NOMO-1 treated with dmso at 0.1 percent for 144 hours (cell line): ENCODE measurements around the gene SCN4A.

Experiments used
- DNase-seq: peaks from one replicate; lab custom pipeline; 2025; ENCODE audit not compliant: unreplicated experiment; lab: John Stamatoyannopoulos, UW

SCN4A gene

GRCh38 chr17:63960006-63960405, 12.7 kb downstream of the SCN4A start:
- DNase-seq: no peak

- no peak for DNase-seq
Measured at GRCh38 chr17:63956296-63956920, 16.3 kb downstream of the SCN4A start.

GRCh38 chr17:63955791-63956190, 16.9 kb downstream of the SCN4A start:
- no peak for DNase-seq

GRCh38 chr17:63955232-63955631, 17.5 kb downstream of the SCN4A start:
- no peak for DNase-seq

DNA sequence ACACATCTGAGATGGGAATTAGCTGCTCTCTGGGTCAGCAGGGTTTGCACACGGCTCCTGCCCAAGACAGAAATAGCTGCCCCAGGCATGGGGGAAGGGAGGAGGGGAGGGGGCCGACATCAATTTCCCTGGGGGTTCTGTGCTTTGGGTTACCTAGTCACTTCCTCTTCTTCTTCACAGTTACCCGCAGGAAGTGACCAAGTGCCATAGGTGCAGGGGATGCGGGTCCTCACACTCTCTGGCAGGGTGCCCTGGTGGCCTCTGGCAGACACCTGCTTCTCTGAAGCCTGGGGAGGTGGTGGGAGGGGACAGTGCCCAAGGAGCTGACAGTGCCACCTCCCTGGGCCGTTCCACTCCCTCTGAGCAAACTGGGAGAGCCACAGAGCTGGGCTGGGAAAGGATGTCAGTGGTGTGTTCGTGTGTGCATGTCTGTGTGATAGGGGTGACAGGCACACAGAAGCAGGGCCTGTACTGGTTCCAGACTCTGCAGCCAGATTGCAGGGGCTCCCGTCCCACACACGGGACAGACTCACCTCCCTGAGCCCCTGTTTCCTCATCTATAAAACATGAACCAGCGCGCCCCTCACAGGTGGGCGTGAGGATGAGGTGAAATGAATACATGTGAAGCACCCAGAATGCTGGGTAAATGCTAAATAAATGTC, 18.2 kb downstream of the SCN4A start:
- DNase-seq: no peak

DNA sequence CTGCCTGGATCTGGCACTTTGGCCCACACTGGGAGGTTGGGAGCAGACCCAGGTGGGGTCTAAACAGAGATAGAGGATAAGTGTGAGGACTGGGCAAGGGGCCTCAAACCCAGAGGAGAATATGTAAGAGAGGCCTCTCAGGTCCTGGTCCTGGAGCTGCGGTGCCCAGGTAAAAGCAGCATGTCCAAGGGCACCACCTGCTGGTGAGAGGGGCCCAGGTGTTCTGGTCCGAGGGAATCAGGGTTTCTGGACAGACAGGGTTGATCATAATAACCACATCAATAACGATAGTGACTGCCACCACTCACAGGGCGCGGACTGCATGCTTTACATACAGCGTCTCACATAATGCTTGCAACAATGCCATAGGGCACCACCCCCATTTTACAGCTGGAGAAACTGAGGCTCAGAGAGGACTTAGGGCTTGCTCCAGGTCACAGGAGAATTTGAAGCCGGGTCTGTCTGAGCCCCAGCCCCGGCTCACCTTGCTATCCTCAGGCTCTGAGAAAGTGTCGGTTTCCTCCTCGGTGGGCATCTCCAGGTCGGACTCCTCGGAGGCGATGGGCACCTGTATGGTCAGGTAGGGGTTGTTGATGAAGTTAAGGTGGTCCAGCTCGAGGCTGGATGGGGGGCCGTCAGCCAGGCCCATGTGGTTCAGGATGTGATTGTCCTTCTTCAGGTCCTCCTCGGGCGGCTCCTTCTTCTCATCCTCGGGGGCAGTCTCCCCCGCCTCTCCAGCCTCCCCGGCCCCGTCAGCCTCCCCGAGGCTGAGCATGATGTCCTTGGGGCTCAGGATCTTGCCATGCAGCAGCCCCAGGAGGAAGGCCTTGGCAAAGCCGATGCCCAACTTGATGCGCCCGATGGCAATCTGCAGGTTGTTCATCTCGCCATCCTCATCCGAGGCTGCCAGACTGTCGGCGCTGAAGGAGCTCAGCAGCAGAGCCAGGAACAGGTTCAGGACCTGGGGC, 21.5 kb downstream of the SCN4A start:
- DNase-seq: no peak

DNA sequence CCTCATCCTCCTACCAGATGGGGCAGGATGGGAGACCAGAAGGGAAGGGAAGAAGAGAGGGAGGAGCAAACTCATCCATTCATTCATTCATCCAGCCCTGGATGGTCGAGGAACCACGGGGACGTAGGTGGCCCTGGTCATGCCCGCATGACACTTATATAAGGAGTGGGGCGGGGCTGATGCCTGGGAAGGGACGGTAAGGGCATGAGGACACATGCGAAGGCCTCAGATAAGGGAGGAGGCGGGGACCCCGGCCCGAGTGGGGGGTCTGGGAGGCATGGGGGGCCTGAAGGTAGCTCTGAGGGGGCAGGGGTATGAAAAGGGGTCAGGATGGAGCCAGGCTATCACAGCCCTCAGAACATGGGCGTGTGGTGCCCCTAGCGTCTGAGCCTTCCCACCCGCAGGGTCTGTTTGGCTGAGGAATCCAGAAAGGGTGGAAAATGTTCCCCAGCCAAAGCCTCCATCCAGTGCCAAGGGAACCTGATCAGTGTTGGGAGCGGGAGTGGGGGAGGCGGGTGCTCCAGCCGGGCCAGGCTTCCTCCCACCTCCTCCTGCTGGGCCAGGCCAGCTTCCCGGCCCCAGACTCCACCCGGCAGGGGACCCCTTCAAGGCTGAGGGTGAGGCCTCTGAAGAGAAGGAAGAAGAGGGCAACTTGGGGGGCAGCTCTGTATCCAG, 23.0 kb downstream of the SCN4A start:
- no peak for DNase-seq

DNA sequence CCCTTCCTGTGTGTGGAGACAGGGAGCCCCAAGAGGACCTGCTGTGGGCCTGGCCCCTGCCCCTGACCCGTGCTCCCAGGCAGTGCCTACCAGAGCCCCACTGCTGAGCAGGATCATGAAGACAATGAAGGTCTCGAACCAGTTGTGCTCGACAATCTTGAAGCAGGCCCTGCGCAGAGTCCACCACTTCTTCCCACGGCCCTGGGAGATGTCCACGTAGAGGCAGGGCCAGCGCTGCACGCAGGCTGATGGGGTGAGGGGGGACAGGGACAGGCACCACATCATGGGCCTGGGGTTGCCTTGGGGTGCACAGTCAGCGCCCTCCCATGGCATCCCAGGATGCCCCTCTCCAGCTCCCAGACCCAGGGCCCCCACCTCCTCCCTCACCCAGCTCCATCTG, 24.2 kb downstream of the SCN4A start:
- no peak for DNase-seq

DNA sequence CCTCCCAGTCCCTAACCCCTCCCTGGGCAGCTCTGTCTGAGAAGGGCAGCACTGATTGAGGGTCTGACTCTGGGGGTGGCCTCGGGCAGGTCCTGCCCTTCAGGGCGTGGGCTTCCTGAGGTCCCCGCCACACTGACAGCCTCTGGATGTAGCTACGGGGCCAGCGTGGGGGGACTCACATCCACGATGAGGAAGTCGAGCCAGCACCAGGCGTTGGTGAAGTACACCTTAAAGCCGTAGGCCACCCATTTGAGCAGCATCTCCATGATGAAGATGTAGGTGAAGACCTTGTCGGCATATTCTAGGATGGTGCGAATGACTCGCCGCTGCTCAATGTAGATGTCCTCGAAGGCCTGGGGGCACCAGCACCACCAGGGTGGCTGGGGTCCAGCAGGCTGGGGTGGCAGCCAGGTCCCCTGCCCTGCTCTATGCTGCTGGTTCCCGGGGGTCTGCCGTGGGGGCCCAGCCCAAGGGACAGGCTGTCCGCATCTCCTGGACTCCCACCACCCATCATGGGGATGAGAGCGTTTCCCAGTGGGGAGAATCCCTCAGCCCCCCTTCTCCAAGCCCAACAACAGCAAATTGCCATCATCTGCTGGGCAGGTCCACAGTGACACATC, 24.9 kb downstream of the SCN4A start:
- DNase-seq: no peak

- peak; percentile 59 for DNase-seq
Measured at GRCh38 chr17:63946440-63947363, 26.0 kb downstream of the SCN4A start.

GRCh38 chr17:63945784-63946439, 26.8 kb downstream of the SCN4A start:
- DNase-seq: no peak

DNA sequence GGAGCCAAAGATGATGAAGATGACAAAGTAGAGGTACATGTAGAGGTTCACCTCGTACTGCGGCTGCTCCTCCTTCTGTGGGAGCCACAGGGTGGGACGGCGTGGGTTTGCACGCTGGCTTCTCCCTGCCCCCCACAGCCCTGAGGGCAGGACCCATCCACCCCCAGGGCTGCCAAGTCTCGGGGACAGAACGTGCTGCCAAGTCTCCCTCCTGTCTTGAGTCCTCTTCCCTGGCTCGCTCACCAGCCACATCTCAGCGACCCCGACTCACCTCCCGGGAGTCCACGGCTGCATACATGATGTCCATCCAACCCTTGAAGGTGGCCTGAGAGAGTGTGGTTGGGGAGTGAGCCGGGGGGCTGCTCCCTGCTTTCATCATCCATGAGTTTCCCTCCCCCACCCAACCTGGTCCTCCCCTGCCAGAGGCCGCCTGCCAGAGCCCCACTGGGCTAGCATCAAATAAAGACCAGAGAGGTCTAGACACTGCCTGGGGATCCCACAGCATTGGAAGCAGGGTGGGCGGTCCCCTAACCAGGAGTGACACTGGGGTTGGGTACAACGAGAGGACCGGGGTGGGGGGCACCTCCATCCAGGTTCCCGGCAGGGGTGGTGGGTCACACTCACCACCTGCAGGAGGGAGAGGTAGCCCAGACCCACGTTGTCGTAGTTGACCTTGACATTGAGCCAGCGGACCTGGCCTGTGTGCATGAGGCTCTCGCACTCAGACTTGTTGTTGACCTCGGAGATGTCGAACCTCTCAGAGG, 27.8 kb downstream of the SCN4A start:
- DNase-seq: no peak

GRCh38 chr17:63943745-63944144, 29.0 kb downstream of the SCN4A start:
- no peak for DNase-seq

DNA sequence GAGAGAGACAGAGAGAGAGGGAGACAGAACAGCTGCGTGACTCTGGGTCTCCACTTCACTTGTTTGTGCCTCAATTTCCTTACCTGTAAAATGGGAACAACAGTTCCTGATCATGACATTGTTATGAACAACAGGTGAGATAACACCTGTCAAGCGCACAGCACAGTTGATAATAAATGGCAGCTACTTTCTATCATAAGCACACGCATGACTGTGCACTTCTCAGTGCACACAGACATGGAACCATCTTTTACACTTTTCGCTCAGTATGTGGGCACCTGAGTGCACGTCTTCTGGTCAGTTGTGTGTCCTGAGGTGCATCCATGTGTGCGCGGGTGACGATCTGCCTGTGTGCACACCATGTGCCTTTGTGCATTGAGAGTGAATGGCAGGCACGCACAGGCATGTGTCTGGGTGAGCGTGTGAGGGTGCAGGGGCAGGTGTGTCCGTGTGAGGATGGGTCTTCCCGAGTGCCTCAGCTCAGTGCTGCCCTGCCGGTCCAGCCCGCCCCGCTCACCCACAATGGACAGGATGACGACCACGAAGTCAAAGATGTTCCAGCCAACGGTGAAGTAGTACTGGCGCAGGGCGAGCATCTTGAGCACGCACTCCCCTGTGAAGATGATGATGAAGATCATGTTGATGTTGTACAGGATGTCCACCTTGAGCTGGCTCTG, 30.3 kb downstream of the SCN4A start:
- DNase-seq: no peak

DNA sequence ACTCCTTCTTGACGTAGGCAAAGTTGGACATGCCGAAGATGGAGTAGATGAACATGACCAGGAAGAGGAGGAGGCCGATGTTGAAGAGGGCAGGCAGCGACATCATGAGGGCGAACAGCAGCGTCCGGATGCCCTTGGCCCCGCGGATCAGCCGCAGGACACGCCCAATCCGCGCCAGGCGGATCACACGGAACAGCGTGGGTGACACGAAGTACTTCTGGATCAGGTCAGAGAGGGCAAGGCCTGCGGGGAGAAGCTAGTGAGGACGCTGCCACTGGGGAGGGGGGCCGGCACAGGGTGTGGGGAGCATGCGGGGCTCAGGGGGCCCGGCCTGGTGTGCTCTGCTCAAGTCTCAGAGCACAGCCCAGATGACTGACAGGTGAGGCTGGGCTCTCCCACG, 31.0 kb downstream of the SCN4A start:
- no peak for DNase-seq

DNA sequence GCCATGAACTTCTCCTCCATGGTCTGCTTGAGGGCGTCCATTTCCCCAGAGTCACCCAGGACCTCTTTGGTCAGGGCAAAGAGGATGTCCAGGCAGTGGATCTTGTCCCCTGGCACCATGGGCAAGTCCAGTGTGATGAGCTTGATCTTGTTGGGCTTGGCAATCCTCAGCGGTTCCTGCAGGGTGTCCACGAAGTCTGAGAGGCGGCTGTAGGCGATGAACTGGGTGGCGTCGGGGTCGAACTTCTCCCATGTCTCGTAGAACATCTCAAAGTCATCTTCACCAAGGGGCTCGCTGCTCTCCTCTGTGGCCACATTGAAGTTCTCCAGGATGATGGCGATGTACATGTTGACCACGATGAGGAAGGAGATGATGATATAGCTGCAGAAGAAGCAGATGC, 31.6 kb downstream of the SCN4A start:
- DNase-seq: no peak

DNA sequence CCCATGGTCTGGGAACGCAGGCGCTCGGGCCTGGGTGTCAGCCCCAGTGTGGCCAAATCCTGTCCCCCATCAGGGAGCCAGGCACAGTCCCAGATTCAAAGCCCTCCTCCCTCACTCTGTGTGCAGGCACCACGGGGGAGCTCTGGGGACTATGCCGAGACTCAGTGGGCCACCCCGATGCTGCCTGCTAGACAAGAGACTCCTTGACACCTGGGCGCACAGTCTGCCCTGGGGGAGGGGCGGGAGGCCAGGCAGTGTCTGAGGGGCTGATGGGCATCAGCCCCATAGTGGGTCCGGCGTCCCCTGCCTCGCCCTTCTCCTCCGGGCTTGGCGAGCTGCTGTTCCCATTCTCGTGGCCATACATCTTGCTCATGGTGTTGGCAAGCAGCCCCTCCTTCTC, 32.1 kb downstream of the SCN4A start:
- DNase-seq: no peak

DNA sequence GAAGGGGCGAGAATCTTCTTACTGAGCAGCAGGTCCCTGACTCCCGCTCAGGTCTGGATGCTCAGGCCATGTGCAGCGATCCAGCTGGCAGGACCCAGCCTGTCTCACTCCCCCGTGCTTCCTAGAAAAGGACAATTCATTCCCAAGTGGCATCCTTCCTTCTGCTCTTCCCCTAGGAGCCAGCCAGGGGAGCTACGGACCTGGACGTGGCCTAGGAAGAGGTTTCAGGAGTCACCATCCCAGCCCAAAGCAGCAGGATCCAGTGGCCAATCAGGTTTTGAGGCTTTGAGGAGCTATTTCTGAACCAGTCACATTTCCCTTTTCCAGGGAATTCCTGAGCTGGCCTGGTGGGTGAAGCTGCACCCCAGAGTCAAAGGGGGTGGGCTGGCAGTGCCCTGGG, 32.8 kb downstream of the SCN4A start:
- DNase-seq: no peak
